ENCODE measurements around the gene HAUS7. TPM values are rescaled to one million over a fixed set of nuclear protein-coding genes. Genes with fewer than 3 reads are reported as not detected.

Gene HAUS7
- polyA plus RNA-seq, 10 donors, result 18.7 to 27.6 (median 22.6) TPM

DNA sequence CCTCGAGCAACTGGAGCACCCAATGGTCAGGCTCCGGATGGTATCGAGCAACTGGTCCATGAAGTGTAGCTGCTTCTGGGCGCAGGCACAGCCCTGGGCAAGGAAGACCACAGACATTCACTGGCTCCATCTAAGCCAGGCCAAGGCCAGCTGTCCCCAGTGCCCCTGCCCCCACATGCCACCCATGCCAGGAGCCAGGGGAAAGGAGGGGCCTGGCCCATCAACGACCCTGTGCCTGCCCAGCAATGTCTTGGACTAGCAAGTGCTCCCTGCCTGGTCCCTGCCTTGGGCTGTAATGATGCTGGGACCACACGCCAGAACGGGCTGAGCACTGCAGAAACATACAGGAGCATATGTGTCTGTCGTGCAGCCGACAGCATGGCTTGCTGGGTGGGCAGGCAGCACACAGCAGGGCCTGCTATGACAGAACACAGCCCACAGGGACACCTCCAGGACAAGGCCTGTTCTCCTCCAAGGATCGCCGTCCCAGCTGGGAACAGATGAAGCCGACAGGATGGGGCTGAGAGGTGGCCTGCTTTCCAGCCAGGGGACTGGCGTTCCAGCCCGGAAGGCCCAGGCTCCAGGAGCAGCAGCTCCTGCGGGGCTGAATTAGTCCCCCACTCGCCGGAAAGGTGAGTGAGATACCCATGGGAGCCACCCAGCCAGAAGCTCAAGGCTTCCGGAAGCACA is 13.1 kb downstream of the HAUS7 start:
- no peak for DNase-seq

DNA sequence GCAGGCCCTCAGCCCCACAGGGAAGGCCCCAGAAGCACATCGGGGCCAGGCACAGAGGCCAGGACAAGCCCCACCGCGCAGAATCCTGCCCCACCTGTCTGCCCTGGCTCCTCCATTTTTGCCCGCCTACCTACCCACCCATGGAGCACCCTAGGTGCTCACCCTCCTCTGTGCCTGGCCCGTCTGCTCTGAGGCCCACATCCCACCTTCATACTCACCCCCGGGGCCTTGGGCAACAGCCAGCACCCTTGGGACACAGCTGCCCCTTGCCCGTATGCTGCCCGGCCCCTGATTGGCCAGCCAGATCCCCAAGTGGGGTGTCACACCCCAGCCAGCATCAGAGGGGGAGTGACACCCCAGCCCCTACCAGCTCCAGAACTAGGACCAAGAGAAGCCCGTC is 13.7 kb downstream of the HAUS7 start:
- DNase-seq, result no peak

DNA sequence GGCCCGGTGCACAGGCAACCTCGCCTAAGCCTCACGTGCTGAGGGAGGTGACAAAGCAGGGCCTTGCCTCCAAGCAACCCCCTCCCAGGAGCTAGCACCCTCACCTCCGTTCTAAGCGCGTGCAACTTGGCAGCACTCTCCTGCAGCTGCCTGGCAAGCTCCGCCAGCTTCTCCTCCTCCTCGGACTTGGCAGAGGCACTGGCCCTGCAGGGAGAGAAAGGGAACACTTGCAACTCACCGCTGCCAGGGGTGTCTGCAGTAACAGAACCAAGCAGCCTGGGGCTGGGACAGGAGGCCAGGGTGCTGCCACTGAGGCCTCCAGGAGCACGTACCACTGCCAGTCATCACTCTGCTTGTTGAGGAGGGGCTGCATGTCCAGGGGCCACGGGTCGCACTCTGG is 14.2 kb downstream of the HAUS7 start:
- DNase-seq, result no peak

DNA sequence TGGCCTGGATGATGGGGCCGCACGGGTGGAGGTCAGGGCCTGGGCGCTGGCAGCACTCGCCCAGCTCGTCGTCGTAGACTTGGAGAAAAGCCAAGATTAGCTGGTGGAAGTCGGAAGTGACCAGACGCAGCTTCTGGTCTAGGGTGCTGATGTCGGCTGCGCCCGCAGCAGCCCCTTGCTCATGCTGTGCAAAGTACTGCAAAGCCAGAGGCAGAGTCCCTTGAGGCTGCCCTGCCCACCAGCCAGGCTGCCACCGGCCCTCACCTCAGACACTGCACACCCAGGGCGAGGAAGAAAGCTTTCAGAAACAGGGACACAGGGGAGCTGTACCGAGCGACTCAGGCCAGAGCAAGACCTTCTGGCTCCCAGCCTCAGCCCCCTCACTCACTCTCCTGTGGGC is 14.8 kb downstream of the HAUS7 start:
- DNase-seq, result no peak

DNA sequence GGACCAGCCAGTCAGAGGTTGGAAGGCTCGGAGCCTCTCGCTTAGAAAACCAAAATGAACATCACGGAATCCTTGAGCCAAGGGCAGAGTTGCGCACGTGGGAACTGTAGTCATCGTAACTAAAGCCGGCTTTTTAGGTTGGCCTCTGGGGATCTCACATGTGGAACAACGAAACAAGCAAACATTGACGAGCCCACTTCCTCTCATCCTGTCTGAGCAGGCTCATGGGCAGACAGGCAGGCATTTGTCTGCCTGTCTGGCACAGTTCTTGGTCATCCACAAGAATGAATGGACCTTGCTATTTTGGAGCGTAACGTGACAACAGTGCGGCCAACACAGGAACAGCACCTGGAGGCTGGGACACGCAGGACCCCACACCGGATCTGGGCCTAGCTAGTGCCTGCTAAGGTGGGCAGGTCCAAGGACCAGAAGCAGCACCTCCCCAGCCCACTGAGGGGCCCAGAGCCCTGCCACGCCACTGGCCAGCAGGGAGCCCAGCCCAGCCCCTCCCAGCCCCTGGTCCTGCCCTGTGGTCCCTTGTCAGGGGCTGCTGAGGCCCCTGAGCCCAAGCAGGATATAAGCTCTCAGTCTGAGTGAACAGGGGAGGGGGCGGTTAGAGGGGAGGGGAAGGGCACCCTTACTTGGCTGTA is 15.3 kb downstream of the HAUS7 start:
- no peak for DNase-seq

DNA sequence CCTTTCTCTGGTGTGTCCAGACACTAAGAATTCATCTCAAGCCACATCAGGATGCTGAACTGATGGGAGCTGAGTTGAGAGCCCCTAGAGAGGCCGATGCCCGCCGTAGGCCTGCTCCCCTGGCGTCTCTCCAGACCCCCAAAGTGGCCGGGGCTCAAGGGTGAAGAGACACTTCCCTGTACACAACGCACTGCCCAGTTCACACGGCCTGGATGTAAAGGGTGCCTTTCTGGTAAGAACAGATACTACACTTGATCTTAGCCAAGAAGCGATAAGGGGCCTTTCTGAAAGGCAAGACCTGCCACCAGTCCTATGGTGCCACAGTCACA is 19.5 kb downstream of the HAUS7 start:
- DNase-seq, result no peak

DNA sequence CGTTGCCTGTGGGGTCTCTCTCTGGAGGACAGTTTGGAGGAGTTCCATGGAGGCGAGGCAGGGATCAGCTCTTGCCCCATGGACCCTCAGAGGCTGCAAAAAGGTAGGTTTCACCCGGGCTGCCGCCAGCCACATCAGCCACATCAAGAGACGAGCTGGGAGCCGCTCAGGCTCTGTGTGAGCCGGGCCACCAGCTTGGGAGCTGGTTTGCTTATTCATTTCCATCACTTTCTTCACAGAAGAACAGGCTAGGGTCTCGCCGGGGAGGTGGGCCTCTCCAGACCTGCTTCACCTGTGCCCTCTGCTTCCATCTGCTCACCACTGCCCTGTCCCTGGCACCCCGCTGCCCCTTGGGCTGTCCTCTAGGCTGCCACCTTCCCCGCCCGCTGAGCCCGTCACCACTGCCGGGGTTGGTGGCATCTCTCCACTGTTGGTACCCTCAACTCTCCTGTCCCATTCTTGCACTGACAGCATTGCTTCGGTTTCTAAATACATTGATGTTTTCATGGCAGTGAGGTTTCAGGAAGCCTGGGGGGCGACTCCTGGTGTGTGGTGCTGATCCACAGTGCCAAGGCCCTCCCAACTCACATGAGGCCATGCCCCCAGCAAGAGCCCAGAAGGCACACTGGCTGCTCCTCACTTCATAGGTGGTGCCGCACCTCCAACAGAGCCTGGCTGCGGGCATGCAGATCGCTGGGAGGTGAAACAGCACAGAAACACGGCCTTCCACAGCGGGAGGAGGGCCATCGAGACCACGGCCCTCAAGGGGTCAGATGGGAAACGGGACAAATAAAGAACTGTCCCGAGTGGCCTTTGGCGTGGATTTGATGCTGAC is 20.0 kb downstream of the HAUS7 start:
- no peak for DNase-seq

DNA sequence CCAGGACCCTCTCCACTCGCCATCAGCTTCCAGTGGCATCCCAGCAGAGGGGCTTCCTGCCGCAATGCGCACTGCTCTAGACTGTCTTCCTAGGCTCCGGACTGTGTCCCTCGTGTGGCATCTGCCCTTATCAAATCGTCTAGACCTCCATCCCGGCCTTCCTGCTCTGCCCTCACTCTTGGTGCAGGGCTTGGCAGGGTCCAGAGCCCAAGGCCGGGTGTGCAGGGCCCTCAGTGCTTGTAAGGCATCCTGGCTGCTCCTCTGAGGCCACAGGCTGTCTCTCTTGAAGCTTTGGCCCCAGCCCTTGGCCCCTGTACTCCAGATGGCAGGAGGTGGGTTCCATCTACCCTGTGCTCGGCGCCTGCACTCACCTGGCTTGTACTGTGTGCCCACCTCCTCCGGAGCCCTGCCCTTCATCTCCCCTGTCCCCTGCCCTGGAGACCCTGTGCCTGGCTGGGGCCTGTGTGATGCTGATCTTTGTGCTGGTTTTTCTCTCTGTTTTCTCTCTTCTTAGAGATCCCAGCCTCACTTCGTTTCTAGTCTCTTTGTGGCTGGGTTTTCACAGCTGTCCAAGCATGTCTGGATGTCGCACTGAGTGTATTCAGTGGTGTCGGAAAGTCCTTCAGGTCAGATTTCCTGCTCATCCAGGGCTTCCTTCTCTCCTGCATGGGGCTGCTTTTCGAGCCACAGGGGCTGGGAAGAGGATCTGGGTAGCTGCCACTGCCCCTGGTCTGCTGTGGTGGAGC is 20.8 kb downstream of the HAUS7 start:
- DNase-seq, result no peak

DNA sequence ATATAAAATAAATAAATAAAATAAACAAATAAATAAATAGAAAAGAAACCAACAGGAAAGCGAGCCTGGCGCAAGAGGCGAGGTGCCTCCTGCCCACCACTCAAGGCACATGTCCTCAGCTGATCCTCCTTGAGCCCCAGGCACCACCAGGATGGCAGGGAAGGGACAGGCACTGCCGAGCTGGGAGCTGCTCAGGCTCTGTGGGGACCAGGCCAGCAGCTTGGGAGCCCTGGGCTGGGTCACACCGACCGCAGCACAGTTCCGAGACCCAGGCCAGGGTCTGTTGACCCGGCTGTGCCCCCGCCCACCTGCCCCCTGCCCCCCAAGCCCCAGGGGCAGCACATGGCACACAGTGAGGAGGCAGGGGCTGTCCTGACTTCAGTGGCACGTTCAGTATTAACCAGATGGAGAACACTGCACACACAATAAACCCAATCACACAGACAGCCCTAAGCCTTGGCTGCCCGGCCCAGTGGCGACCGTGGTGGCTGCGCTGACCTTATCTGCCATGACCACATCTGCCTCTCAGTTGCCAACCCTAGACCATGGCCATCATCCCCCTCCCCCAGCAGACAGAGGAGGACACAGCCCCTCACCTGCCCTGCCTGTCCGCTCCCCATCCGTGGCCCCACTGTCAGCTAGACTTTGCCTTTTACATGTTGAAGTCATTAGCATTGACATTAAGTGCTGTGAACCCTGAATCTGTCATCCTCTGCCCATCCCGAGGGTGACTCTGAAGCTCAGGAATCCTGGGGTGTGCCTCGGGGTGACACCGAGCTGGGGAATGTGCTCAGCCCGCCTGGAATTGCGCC is 21.6 kb downstream of the HAUS7 start:
- no peak for DNase-seq

DNA sequence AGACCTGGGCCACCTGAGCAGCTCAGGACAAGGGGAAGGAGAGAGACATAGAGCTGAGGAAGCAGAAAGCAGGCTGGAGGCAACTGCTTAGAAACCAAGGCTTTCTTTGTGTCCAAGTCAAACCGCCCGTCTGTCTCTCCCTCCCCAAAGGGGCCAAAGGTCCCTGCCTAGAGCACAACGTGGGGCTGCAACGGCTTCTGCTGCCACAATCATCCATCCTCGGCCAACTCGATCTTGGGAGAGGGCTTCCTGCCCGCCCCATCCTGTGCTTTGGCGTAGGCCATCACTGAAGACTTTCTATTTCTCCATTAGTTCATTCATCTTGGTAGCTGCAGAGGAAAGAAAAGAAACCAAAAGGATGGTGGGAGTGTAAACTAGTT is 22.8 kb downstream of the HAUS7 start:
- no peak for DNase-seq

DNA sequence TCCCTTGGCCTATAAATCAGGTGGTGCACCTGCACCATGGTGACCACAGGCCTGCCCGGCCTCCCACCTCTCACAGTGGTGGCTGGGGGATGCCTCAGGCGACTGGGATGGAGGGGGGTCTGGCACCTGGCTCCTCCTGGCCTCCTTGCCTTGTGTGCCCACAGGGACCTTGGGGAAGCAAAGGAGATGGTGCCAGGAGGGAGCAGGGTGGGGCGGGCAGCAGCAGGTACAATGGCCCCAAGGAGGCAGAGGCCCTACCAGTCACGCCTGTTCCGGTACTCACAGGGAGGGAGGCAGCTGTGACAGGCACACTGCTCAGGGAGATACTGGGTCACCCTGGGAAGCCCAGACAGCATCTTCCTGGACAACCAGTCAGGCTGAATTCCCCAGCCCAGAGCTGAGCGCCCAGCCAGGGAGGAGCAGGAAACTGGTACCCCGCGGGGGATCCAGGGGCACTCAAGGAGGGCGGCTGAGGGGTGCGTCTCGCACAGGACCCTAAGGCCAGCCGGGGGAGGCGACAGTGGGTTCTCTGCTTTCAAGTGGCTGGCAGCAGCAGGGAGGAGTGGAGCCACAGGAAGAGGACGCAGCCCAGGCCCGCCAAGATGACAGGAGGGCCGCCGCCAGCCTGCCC is 23.3 kb downstream of the HAUS7 start:
- no peak for DNase-seq

DNA sequence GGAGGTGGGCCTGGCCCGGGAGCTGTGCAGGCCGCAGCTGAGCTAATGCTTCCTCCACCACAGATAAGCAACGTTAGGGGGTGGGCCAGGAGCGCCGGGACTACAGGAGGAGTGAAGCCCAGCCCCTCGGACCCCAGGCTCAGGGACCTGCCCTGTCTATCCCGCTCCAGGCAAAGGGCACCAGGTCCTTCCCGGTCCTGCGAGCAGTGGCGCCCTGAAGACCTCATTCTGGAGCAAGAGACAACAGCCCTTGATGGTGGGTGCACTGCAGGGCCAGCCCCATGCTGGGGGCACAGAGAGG is 23.8 kb downstream of the HAUS7 start:
- DNase-seq, result no peak

DNA sequence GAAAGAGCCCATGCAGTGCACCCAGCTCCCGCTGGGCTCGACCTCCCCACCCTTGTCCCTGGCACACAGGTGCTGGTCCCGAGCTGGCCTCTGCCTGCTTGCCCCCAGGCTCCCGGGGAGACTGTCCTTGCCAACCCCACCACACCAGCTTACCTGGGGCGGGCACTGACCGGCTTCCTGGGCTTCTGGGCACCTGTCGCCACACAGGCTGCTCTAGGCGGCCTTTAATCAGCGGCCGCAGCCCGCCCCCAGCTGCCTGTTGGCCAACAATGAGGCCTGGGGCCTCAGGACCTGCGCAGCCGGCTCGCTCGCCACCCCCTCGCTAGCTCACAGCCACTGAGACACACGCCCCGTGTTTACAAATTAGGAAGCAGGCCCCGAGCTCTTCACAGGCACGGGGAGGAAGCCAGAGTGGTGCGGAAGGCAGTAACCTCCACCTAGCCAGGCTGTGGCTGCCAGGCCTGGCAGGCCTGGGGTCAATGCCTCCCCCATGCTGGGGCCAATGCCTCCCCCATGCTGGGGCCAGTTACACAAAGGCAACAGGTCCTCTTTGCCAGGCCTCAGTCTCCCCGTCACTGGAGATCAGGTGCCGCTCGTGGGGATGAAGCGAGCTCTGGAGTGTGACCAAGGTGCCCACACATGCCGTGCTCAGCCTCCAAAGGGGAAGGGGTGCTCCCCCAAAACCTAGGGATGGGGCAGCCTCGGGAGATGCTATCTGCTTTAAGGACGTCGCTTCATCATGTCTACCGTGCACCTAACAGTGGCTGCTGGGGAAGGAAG is 24.3 kb downstream of the HAUS7 start, which contains the start of gene TREX2:
Gene TREX2 (minus strand): TSS at position 201 of the 780 bp plus-strand sequence. CDS start 626 bp downstream, outside the sequence.
- DNase-seq, result no peak

DNA sequence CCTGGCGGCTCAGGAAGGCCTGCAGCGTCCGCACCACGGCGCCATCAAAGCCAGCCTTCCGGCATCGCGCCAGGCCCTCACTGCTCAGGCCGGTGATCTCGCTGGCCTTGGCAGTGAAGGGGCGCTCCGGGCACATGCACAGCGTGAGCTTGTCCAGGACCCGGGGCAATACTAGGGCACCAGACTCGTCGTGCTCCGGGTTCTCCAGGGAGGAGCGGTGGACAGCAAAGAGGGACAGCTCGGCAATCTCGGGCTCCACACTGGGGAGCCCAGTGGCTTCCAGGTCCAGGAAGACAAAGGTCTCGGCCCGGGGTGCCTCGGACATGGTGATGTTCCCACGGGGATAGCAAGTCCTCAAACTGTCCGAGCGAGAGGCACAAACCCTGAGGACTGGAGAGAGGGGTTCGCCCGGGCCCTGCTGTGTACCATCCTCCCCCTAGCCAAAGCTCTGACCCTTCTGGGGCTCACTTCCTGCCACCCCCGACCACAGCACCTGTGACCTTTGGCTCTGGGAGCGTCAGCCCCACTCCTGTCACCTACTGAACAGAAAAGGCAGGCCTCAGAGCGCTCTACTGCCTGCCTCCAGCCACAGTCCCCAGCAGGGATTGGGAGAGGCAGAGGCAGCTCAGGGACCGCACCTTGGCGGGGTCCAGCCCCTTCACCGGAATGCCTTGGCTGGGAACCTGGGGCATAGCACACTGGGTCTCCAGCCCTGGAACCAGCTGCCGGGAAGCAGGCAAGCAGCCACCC is 25.1 kb downstream of the HAUS7 start:
- no peak for DNase-seq

DNA sequence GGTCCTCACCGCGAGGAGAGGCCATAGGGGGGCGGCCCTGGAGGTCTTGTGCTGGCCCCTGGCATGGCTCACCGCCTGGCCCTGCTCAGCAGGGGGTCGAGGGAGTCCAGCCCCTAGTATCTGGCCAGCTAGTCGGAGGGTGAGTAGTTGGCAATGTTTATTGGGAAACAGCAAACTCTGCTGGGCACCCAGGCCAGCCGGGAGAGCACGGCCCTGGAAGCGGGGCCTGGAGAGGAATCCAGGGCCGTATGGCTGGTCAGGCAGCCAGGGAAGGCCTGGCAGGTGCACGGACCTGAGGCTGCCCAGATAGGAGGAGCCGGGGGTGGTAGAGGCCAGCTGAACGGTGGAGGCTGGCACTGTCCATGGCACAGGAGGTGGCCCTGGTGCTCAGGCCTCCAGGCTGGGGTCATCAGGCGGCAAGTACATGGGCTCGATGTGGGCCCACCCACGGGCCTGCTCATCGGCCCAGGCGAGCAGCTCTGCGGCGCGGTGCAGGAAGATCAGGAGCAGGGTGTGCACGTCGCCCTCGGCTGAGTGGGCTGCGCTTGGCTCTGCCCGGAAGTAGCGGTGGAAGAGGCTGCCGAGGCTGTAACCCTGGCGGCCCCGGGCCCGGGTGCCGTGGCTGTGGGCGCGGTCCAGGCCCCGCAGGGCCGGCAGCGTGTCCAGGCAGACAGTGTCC is 25.9 kb downstream of the HAUS7 start:
- DNase-seq, result no peak

DNA sequence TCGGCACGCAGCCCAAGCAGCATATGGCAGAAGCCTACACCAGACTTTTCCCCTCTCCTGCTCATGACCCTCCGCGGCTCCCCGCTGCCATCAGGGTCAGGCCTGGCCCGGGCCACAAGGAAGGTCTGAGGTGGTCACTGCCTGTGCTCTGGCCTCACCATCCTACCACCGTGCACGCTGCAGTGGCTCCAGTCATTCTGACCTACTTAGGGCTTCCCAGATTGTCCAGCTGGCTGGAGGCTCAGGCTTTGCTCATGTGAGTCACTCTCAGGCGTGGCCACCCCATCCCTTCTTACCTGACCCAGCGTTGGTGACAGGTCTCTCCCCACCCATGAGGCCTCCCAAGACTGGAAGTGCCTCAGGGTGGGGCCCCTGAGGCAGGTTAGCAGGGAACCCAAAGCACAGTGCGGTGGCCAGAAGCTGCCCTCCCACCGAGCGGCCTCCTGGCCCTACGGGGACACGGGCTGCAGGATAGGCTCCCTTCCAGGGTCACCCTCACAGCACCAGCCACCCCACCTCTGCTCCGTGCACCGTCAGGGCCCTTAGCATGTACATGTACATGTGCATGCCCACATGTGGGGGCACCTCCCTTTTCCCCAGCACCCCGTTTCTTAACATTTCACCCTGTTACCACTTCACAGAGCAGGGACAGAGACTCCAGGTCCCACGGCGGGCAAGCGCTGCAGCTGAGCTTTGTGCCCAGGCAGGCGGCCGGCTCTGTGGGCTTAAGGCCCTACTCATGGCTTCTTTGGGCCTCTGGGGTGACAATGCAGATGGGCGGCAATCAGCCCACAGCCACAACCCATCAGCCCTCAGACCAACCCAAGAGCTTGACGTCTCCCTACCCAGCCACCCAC is 26.7 kb downstream of the HAUS7 start:
- DNase-seq, result no peak

DNA sequence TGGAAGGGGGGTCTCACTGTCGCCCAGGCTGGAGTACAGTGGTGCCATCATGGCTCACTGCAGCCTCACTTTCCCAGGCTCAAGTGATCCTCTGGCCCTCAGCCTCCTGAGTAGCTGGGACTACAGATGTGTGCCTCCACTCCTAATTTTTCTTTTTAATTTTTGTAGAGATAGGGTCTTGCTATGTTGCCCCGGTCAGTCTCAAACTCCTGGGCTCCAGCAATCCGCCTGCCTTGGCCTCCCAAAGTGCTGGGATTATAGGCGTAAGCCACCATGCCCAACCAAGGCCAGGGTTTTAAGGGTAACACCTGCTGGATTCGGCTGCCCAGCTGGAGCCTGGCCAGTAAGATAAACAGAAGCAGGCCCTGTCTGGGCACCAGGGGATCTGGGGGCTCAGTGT is 27.9 kb downstream of the HAUS7 start:
- no peak for DNase-seq

DNA sequence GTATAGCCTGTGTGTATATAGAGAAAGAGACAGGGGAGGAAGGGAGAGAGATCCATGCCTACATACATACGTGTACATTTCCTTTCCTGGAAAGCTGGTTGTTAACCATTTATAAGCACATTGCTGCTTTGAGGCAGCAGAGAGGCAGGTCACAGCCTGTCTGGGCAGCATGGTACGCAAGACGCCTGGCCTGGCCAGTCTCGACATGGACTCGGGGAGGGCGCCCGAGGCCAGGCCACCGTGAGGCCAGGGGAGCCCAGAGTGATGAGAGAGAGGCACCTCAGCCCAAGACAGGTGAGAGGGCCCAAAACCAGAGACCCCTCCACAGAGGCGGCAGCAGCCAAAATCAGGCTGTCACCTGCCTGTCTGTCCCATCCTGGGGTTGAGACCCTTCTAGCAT is 28.4 kb downstream of the HAUS7 start:
- no peak for DNase-seq

Data from muscle of back (tissue), 11 donors.